ENCODE results near the gene CREG2.

GRCh38 chr2:101359410-101359954 lies 27.8 kb downstream of the CREG2 start:
- TF ChIP-seq SMC3 (IDR thresholded peaks at IDR 0.05; ENCODE audit: low read depth, low read length) (no peak), TAF1 (IDR thresholded peaks at IDR 0.05; ENCODE audit: borderline replicate concordance, low read depth, low read length) (no peak), SIN3A (IDR thresholded peaks at IDR 0.05; ENCODE audit: borderline replicate concordance, low read depth, low read length) (no peak)
